K562 (cell line): ENCODE data around the gene E2F2. TPM values are rescaled to one million over a fixed set of nuclear protein-coding genes. Genes with fewer than 3 reads are reported as not detected.

Experiments
- ATAC-seq: fragments of 200-7000 bp; cut with Tn5 transposase; 3 replicates; pipeline ENCODE4 v1.9.1; 2020; ENCODE audit warnings: moderate library complexity
- BruUV-seq: library from RNA; stranded (reverse); fragments of 400-500 nt; replicated peaks from 2 replicates; lab custom pipeline; 2021; lab: Mats Ljungman, UMichigan
- CTCF ChIA-PET: fragments of 300-600 bp; formaldehyde crosslinking; extraction: SDS; loops from one replicate; lab custom pipeline; 2021; ENCODE audit warnings: low intra/inter-chr PET ratio; lab: Yijun Ruan, JAX
- POLR2A ChIA-PET: fragments of 300-600, 350-650 bp; sonication (Branson Sonifier 250); formaldehyde crosslinking; extraction: SDS; loops from one replicate; lab custom pipeline; 2021; ENCODE audit warnings: antibody characterized with exemption, inconsistent platforms; lab: Yijun Ruan, JAX
- DNase-seq, 4 experiments: peaks; one replicate each; pipeline versions ENCODE4 v3.0.0 to v3.0.0-alpha.2; 2011 to 2018; ENCODE audit warnings: low spot score in 3 of 4, mixed read lengths in 3 of 4; ENCODE audit errors: extremely low read depth in 1 of 4
- FAIRE-seq: peaks from 2 replicates; lab custom pipeline; 2011; peaks lifted over from hg19 to GRCh38; lab: Jason Lieb, UNC
- H2AFZ ChIP-seq: 2 replicates; pipeline ENCODE4 v1.6.0; 2011; ENCODE audit warnings: low read depth, low read length, control low read depth, inconsistent platforms
- H3K27ac ChIP-seq: fragments of 200-600 bp; 3 replicates; pipeline ENCODE4 v1.8.0; 2011; ENCODE audit warnings: low read depth, mild to moderate bottlenecking, control low read depth, inconsistent platforms, low read length, moderate library complexity, mixed read lengths; ENCODE audit errors: extremely low read depth
- H3K27me3 ChIP-seq, 2 experiments: fragments of 300-600 bp in 1 of 2; 2 replicates in 1 of 2; 3 replicates in 1 of 2; pipeline versions ENCODE4 v1.6.0 to v1.8.0; 2011; ENCODE audit warnings: inconsistent platforms in 2 of 2, low read length in 2 of 2, mild to moderate bottlenecking in 1 of 2, mixed read lengths in 1 of 2, moderate library complexity in 1 of 2; ENCODE audit not compliant: control insufficient read depth in 2 of 2, insufficient read depth in 2 of 2
- H3K36me3 ChIP-seq: fragments of 300-600 bp; 3 replicates; pipeline ENCODE4 v1.8.0; 2011; ENCODE audit warnings: mild to moderate bottlenecking, low read length, inconsistent platforms; ENCODE audit not compliant: control insufficient read depth, insufficient read depth
- H3K4me1 ChIP-seq, 2 experiments: fragments of 200-600 bp in 1 of 2; replicated peaks in 1 of 2; 2 replicates in 1 of 2; 3 replicates in 1 of 2; pipeline versions ENCODE4 v1.5.1 to v1.8.0; 2011; ENCODE audit warnings: inconsistent platforms in 2 of 2, low read length in 2 of 2, mild to moderate bottlenecking in 1 of 2, mixed read lengths in 1 of 2, moderate library complexity in 1 of 2; ENCODE audit not compliant: control insufficient read depth in 2 of 2, insufficient read depth in 2 of 2
- H3K4me2 ChIP-seq: 2 replicates; pipeline ENCODE4 v1.6.1; 2011; ENCODE audit warnings: low read length, control low read depth, inconsistent platforms, mixed read lengths; ENCODE audit not compliant: insufficient read depth
- H3K4me3 ChIP-seq: fragments of 200-600 bp; sonication (generic), shearing (Covaris generic); 2 replicates; pipeline ENCODE4 v1.5.1; 2016; ENCODE audit warnings: control low read depth, inconsistent platforms
- H3K79me2 ChIP-seq: fragments of 200-600 bp; 3 replicates; pipeline ENCODE4 v1.8.0; 2011; ENCODE audit warnings: low read length, inconsistent platforms; ENCODE audit not compliant: control insufficient read depth, insufficient read depth
- H3K9ac ChIP-seq, 2 experiments: 2 replicates each; pipeline versions ENCODE4 v1.6.0 to v1.6.1; 2011; ENCODE audit warnings: low read depth in 2 of 2, low read length in 2 of 2, control low read depth in 1 of 2, inconsistent platforms in 1 of 2, mild to moderate bottlenecking in 1 of 2, mixed read lengths in 1 of 2; ENCODE audit not compliant: insufficient read depth in 1 of 2
- H3K9me1 ChIP-seq: one replicate; pipeline ENCODE4 v1.6.0; 2011; ENCODE audit warnings: inconsistent platforms, mild to moderate bottlenecking, low read length, moderate library complexity; ENCODE audit not compliant: control insufficient read depth, insufficient read depth
- H3K9me3 ChIP-seq: replicated peaks from 2 replicates; pipeline ENCODE4 v1.5.1; 2011; ENCODE audit warnings: low read depth, low read length, inconsistent platforms; ENCODE audit not compliant: control insufficient read depth, insufficient read depth
- H4K20me1 ChIP-seq: replicated peaks from 2 replicates; pipeline ENCODE4 v1.6.1; 2011; ENCODE audit warnings: low read length, inconsistent platforms, mixed read lengths; ENCODE audit not compliant: control insufficient read depth, insufficient read depth
- HNRNPH1 ChIP-seq: fragments of 200-400 bp; formaldehyde crosslinking; optimal IDR thresholded peaks from 2 replicates; pipeline ENCODE3; 2017; ENCODE audit warnings: low read depth, mild to moderate bottlenecking, low read length, moderate library complexity
- HOMEZ ChIP-seq: fragments of 250-450 bp; sonication (Bioruptor Pico); IDR thresholded peaks from 2 replicates; pipeline ENCODE4 v1.4.0; 2020; ENCODE audit warnings: mild to moderate bottlenecking, moderate library complexity
- L3MBTL2 ChIP-seq: fragments of 450-650 bp; IDR thresholded peaks from 2 replicates; pipeline ENCODE4 v1.6.1; 2016; ENCODE audit warnings: mild to moderate bottlenecking, moderate library complexity
- MGA ChIP-seq: fragments of 450-650 bp; IDR thresholded peaks from 2 replicates; pipeline ENCODE4 v1.6.1; 2016; ENCODE audit warnings: mild to moderate bottlenecking, moderate library complexity
- RBM25 ChIP-seq: fragments of 200-400 bp; formaldehyde crosslinking; IDR thresholded peaks from 2 replicates; pipeline ENCODE4 v1.6.1; 2018; ENCODE audit warnings: low read length, low read depth, moderate library complexity; ENCODE audit not compliant: severe bottlenecking
- USF1 ChIP-seq: sonication (generic); formaldehyde crosslinking; IDR thresholded peaks from 2 replicates; pipeline ENCODE4 v1.9.0; 2022; ENCODE audit warnings: mild to moderate bottlenecking, missing genetic modification reagents
- WGBS: fragments of 100-300 bp; shearing (Covaris generic); methylation state at CpG from one replicate; pipeline ENCODE4 v1.1.6; 2016; ENCODE audit warnings: low coverage, mixed read lengths; ENCODE audit not compliant: insufficient coverage; ENCODE audit errors: missing lambda C conversion rate; 5-methylcytosine and 5-hydroxymethylcytosine counted together
- in situ Hi-C: fragments of 300-500 bp; cut with MboI; formaldehyde crosslinking; loops from 4 replicates; pipeline ENCODE4 v1.15.0; 2018; ENCODE audit warnings: inconsistent platforms, mixed read lengths
- intact Hi-C: fragments of 100-400 bp; cut with micrococcal nuclease; formaldehyde crosslinking; loops from 2 replicates; pipeline ENCODE4 v1.14.2; 2022
- polyA plus RNA-seq, 8 experiments: library from polyadenylated mRNA; depleted of rRNA in 4 of 8; stranded (reverse) in 5 of 8; unstranded in 3 of 8; fragments of >200 nt; fragmentation: Nextera tagmentation in 2 of 8; fragmentation: Illumina TruSeq in 1 of 8; extraction: Ambion mirVana in 2 of 8; extraction: Trizol in 1 of 8; gene quantifications; 2 replicates each; pipeline versions ENCODE4 v1.2.1 to v1.2.3, GENCODE V29; 2011 to 2014; ENCODE audit warnings: inconsistent platforms in 1 of 8, missing spikeins in 1 of 8
- total RNA-seq, 7 experiments: library from RNA; depleted of rRNA in 6 of 7; stranded (reverse); fragments of >200 nt in 6 of 7; fragmentation: Illumina TruSeq in 2 of 7; extraction: Trizol in 2 of 7; gene quantifications; 2 replicates each; pipeline versions ENCODE4 v1.2.1 to v1.2.3, GENCODE V29; 2011 to 2021; ENCODE audit warnings: low replicate concordance in 1 of 7

The E2F2 gene
- total and polyA plus RNA-seq, 9 of the 15 experiments (the other 6 are each of a cell fraction or from before 2014, with no cell fraction given): 3.1 to 25.3 (median 11.4) TPM

- no peaks in the 10 kb centered on the region for H3K36me3 ChIP-seq
- no peaks in the 10 kb centered on the region for H4K20me1 ChIP-seq
- ATAC-seq: 0 out of 3 replicates have a peak, but pooled peaks have one; percentile 10
- BruUV-seq: no TSS peak
- DNase-seq: no peak
- WGBS: 43% methylated on average over 7 of the region's 7 CpGs
- intact Hi-C loops: no loop called here
- H3K4me1 ChIP-seq: peaks cover 3 to 10% of the 10 kb centered on the region in 2 experiments
- no peak overlapping the region for H3K4me3 ChIP-seq
- no peak overlapping the region for H3K4me2 ChIP-seq
- H3K27ac ChIP-seq: no peak overlapping the region
- no peak for FAIRE-seq
- CTCF ChIA-PET: no interaction called here
- H3K27me3 ChIP-seq: no peaks in the 10 kb centered on the region; a peak in 1 of 5 replicates
- peak overlapping the region; percentile 64 for H2AFZ ChIP-seq
- H3K9me1 ChIP-seq: no peaks in the 10 kb centered on the region
- H3K9ac ChIP-seq: no peak overlapping the region; a peak in 1 of 4 replicates
- POLR2A ChIA-PET: interaction anchor here (0.8 to 1.7 kb wide), 5 partner anchors 8 to 62 kb away, joined by 3 to 10 read pairs (median 5); no protein-coding TSS in a partner anchor
- in situ Hi-C loops: no loop called here
- no peaks in the 10 kb centered on the region for H3K9me3 ChIP-seq
- H3K79me2 ChIP-seq: no peaks in the 10 kb centered on the region
- TF ChIP-seq HOMEZ (CRISPR knock-in tag) (no peak), HNRNPH1 (no peak), USF1 (CRISPR knock-in tag) (no peak), MGA (peak; percentile 37; the same call in 1 of the 2 replicates), RBM25 (peak; percentile 66), L3MBTL2 (0 out of 2 replicates have a peak, but pooled peaks have one; percentile 22)
Observed at GRCh38 chr1:23576338-23577055, 45.5 kb upstream of the E2F2 start.
